22Rv1 (cell line): ENCODE data around the gene ZNF605.

Experiments
- ZFX ChIP-seq: fragments of 450-650 bp; IDR thresholded peaks from 2 replicates; pipeline ENCODE4 v1.6.1; 2017; ENCODE audit warnings: antibody characterized with exemption, borderline replicate concordance
- TF ChIP-seq, protein P1 (sequence below): fragments of 450-650 bp; IDR thresholded peaks from 2 replicates; pipeline ENCODE4 v1.5.1; 2017; ENCODE audit warnings: mild to moderate bottlenecking

DNA sequence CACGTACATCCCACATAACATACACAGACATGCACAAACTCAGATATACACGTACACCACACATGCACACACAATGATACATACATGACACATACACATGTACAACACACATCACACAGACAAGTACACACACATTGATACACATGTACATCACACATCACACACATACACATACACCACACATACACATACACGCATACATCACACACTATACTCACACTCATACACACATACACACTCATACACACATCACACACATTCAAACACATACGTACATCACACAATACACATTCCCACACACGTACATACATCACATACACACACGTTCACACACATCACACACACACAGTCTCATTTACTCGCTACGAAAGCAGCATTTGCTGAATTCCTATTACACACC is 4.5 kb downstream of the ZNF605 start:
- TF ChIP-seq, protein P1, sequence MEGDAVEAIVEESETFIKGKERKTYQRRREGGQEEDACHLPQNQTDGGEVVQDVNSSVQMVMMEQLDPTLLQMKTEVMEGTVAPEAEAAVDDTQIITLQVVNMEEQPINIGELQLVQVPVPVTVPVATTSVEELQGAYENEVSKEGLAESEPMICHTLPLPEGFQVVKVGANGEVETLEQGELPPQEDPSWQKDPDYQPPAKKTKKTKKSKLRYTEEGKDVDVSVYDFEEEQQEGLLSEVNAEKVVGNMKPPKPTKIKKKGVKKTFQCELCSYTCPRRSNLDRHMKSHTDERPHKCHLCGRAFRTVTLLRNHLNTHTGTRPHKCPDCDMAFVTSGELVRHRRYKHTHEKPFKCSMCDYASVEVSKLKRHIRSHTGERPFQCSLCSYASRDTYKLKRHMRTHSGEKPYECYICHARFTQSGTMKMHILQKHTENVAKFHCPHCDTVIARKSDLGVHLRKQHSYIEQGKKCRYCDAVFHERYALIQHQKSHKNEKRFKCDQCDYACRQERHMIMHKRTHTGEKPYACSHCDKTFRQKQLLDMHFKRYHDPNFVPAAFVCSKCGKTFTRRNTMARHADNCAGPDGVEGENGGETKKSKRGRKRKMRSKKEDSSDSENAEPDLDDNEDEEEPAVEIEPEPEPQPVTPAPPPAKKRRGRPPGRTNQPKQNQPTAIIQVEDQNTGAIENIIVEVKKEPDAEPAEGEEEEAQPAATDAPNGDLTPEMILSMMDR: no peak
- no peak for TF ChIP-seq ZFX
